Body of pancreas (tissue), 4 donors: Measurements from ENCODE around the gene TBL1X.

Source experiments
- POLR2A ChIP-seq, 3 donors: fragments of 450-650 bp; IDR thresholded peaks; one replicate each; pipeline ENCODE4 v1.6.1; 2016; ENCODE audit warnings: antibody characterized with exemption in 3 of 3, mild to moderate bottlenecking in 2 of 3
- TF ChIP-seq, protein P1 (sequence below), 7 experiments: fragments of 450-650 bp in 4 of 7; fragments of 200-600 bp in 3 of 7; sonication (generic) in 3 of 7; IDR thresholded peaks; one replicate each; pipeline ENCODE4 v1.5.1; 2016 to 2019; ENCODE audit warnings: antibody characterized with exemption in 7 of 7

DNA sequence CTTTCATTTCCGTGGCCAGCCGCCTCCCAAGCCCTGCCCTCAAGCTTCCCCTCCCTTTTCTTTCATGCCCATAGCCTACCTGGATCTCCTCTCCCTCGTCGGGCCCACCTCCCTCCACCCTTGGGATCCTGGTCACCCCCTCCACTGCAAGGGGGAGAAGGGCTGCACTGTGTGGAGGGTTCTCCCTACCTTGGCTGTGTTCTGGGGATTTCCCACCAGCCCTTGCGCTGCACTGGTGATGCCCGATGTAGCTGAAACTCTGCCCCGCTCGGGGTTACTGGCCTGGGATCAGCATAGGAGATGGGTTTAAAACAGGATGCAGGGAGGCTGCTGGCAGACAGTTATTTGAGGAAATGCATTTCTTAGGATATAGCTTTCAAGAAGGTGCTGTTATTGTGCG is 128.9 kb downstream of the TBL1X start:
- TF ChIP-seq, protein P1, sequence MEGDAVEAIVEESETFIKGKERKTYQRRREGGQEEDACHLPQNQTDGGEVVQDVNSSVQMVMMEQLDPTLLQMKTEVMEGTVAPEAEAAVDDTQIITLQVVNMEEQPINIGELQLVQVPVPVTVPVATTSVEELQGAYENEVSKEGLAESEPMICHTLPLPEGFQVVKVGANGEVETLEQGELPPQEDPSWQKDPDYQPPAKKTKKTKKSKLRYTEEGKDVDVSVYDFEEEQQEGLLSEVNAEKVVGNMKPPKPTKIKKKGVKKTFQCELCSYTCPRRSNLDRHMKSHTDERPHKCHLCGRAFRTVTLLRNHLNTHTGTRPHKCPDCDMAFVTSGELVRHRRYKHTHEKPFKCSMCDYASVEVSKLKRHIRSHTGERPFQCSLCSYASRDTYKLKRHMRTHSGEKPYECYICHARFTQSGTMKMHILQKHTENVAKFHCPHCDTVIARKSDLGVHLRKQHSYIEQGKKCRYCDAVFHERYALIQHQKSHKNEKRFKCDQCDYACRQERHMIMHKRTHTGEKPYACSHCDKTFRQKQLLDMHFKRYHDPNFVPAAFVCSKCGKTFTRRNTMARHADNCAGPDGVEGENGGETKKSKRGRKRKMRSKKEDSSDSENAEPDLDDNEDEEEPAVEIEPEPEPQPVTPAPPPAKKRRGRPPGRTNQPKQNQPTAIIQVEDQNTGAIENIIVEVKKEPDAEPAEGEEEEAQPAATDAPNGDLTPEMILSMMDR (IDR thresholded peaks at IDR 0.05) = no peak
- TF ChIP-seq POLR2A (IDR thresholded peaks at IDR 0.05) = no peak
